ENCODE measurements around the gene SCN5A. TPM values are rescaled to one million over a fixed set of nuclear protein-coding genes. Genes with fewer than 3 reads are reported as not detected.

Gene SCN5A
- total and polyA plus RNA-seq, 2 experiments from 2014 or later = 10.2 to 10.6 TPM

DNA sequence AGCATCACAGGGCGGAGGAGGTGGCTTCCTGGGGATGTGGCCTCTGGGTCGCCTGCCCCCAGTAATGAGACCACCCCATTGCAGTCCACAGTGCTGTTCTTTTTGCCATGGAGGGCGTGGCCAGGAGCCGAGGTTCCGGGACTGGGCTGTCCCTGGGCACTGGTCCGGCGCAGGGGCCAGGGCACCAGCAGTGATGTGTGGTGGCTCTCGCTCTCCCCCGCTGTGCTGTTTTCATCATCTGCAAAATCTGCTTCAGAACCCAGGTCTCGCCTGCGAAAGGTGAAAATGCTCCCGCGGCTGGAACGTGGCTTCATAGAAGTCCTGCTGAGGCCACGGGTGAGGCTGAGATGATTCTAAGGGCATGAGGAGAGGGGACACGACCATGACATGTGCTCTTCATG lies 45.8 kb downstream of the SCN5A start:
- Histone ChIP-seq H3F3A (replicated peaks; ENCODE audit: low read depth) (no peaks in the 10 kb centered on the region), H3K79me2 (replicated peaks; ENCODE audit: insufficient read depth) (no peaks in the 10 kb centered on the region), H3K4me1 (ENCODE audit: insufficient read depth) (no peaks in the 10 kb centered on the region), H3K4me3 (no peak overlapping the region), H3K4me2 (no peak overlapping the region), H4K20me1 (replicated peaks; ENCODE audit: insufficient read depth) (no peaks in the 10 kb centered on the region), H3K9me2 (ENCODE audit: insufficient read depth) (no peaks in the 10 kb centered on the region), H2AFZ (no peak overlapping the region), H3K27ac (ENCODE audit: low read depth) (no peak overlapping the region), H3K36me3 (ENCODE audit: insufficient read depth) (no peaks in the 10 kb centered on the region), H3K27me3 (ENCODE audit: insufficient read depth) (no peaks in the 10 kb centered on the region)
- TF ChIP-seq STAT1 (IDR thresholded peaks at IDR 0.05; ENCODE audit: unreplicated experiment) (no peak), CREB1 (CRISPR knock-in tag; IDR thresholded peaks at IDR 0.05; ENCODE audit: low read depth) (no peak), ZNF114 (CRISPR knock-in tag; IDR thresholded peaks at IDR 0.05) (no peak), JUNB (IDR thresholded peaks at IDR 0.05; ENCODE audit: unreplicated experiment) (no peak), POLR2AphosphoS5 (IDR thresholded peaks at IDR 0.05; ENCODE audit: low read depth) (no peak), NANOG (IDR thresholded peaks at IDR 0.05; ENCODE audit: borderline replicate concordance) (no peak), ZNF331 (CRISPR knock-in tag; IDR thresholded peaks at IDR 0.05; ENCODE audit: low read depth) (no peak), EZH2 (IDR thresholded peaks at IDR 0.05; ENCODE audit: low read depth, unreplicated experiment) (no peak), EZH2phosphoT487 (IDR thresholded peaks at IDR 0.05; ENCODE audit: unreplicated experiment) (no peak)
- TF ChIP-seq, protein P1, sequence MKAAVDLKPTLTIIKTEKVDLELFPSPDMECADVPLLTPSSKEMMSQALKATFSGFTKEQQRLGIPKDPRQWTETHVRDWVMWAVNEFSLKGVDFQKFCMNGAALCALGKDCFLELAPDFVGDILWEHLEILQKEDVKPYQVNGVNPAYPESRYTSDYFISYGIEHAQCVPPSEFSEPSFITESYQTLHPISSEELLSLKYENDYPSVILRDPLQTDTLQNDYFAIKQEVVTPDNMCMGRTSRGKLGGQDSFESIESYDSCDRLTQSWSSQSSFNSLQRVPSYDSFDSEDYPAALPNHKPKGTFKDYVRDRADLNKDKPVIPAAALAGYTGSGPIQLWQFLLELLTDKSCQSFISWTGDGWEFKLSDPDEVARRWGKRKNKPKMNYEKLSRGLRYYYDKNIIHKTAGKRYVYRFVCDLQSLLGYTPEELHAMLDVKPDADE (IDR thresholded peaks at IDR 0.05) = no peak
- TF ChIP-seq, protein P2, sequence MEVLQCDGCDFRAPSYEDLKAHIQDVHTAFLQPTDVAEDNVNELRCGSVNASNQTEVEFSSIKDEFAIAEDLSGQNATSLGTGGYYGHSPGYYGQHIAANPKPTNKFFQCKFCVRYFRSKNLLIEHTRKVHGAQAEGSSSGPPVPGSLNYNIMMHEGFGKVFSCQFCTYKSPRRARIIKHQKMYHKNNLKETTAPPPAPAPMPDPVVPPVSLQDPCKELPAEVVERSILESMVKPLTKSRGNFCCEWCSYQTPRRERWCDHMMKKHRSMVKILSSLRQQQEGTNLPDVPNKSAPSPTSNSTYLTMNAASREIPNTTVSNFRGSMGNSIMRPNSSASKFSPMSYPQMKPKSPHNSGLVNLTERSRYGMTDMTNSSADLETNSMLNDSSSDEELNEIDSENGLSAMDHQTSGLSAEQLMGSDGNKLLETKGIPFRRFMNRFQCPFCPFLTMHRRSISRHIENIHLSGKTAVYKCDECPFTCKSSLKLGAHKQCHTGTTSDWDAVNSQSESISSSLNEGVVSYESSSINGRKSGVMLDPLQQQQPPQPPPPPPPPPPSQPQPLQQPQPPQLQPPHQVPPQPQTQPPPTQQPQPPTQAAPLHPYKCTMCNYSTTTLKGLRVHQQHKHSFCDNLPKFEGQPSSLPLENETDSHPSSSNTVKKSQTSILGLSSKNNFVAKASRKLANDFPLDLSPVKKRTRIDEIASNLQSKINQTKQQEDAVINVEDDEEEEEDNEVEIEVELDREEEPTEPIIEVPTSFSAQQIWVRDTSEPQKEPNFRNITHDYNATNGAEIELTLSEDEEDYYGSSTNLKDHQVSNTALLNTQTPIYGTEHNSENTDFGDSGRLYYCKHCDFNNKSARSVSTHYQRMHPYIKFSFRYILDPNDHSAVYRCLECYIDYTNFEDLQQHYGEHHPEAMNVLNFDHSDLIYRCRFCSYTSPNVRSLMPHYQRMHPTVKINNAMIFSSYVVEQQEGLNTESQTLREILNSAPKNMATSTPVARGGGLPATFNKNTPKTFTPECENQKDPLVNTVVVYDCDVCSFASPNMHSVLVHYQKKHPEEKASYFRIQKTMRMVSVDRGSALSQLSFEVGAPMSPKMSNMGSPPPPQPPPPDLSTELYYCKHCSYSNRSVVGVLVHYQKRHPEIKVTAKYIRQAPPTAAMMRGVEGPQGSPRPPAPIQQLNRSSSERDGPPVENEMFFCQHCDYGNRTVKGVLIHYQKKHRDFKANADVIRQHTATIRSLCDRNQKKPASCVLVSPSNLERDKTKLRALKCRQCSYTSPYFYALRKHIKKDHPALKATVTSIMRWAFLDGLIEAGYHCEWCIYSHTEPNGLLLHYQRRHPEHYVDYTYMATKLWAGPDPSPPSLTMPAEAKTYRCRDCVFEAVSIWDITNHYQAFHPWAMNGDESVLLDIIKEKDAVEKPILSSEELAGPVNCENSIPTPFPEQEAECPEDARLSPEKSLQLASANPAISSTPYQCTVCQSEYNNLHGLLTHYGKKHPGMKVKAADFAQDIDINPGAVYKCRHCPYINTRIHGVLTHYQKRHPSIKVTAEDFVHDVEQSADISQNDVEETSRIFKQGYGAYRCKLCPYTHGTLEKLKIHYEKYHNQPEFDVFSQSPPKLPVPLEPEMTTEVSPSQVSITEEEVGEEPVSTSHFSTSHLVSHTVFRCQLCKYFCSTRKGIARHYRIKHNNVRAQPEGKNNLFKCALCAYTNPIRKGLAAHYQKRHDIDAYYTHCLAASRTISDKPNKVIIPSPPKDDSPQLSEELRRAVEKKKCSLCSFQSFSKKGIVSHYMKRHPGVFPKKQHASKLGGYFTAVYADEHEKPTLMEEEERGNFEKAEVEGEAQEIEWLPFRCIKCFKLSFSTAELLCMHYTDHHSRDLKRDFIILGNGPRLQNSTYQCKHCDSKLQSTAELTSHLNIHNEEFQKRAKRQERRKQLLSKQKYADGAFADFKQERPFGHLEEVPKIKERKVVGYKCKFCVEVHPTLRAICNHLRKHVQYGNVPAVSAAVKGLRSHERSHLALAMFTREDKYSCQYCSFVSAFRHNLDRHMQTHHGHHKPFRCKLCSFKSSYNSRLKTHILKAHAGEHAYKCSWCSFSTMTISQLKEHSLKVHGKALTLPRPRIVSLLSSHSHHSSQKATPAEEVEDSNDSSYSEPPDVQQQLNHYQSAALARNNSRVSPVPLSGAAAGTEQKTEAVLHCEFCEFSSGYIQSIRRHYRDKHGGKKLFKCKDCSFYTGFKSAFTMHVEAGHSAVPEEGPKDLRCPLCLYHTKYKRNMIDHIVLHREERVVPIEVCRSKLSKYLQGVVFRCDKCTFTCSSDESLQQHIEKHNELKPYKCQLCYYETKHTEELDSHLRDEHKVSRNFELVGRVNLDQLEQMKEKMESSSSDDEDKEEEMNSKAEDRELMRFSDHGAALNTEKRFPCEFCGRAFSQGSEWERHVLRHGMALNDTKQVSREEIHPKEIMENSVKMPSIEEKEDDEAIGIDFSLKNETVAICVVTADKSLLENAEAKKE (CRISPR knock-in tag; IDR thresholded peaks at IDR 0.05) = no peak
- TF ChIP-seq, protein P3, sequence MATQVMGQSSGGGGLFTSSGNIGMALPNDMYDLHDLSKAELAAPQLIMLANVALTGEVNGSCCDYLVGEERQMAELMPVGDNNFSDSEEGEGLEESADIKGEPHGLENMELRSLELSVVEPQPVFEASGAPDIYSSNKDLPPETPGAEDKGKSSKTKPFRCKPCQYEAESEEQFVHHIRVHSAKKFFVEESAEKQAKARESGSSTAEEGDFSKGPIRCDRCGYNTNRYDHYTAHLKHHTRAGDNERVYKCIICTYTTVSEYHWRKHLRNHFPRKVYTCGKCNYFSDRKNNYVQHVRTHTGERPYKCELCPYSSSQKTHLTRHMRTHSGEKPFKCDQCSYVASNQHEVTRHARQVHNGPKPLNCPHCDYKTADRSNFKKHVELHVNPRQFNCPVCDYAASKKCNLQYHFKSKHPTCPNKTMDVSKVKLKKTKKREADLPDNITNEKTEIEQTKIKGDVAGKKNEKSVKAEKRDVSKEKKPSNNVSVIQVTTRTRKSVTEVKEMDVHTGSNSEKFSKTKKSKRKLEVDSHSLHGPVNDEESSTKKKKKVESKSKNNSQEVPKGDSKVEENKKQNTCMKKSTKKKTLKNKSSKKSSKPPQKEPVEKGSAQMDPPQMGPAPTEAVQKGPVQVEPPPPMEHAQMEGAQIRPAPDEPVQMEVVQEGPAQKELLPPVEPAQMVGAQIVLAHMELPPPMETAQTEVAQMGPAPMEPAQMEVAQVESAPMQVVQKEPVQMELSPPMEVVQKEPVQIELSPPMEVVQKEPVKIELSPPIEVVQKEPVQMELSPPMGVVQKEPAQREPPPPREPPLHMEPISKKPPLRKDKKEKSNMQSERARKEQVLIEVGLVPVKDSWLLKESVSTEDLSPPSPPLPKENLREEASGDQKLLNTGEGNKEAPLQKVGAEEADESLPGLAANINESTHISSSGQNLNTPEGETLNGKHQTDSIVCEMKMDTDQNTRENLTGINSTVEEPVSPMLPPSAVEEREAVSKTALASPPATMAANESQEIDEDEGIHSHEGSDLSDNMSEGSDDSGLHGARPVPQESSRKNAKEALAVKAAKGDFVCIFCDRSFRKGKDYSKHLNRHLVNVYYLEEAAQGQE (IDR thresholded peaks at IDR 0.05; ENCODE audit: unreplicated experiment) = no peak
- TF ChIP-seq, protein P4, sequence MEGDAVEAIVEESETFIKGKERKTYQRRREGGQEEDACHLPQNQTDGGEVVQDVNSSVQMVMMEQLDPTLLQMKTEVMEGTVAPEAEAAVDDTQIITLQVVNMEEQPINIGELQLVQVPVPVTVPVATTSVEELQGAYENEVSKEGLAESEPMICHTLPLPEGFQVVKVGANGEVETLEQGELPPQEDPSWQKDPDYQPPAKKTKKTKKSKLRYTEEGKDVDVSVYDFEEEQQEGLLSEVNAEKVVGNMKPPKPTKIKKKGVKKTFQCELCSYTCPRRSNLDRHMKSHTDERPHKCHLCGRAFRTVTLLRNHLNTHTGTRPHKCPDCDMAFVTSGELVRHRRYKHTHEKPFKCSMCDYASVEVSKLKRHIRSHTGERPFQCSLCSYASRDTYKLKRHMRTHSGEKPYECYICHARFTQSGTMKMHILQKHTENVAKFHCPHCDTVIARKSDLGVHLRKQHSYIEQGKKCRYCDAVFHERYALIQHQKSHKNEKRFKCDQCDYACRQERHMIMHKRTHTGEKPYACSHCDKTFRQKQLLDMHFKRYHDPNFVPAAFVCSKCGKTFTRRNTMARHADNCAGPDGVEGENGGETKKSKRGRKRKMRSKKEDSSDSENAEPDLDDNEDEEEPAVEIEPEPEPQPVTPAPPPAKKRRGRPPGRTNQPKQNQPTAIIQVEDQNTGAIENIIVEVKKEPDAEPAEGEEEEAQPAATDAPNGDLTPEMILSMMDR (conservative IDR thresholded peaks at IDR 0.05; ENCODE audit: low read depth in 2 of 2) = no peak
- H3K36me3 Mint-ChIP-seq (ENCODE audit: low read depth) = peaks cover 9% of the 10 kb centered on the region; the same call in 2 of the 3 replicates
- H3K27ac Mint-ChIP-seq = no peak overlapping the region
- ATAC-seq (no peak), DNase-seq (ENCODE audit: low spot score) (no peak)
- no peaks in the 10 kb centered on the region for H3K9me3 Mint-ChIP-seq
- H3K4me3 Mint-ChIP-seq = no peak overlapping the region
- H3K4me1 Mint-ChIP-seq = no peaks in the 10 kb centered on the region; the same call in 1 of the 3 replicates
- H3K27me3 Mint-ChIP-seq (ENCODE audit: insufficient read depth, low read depth, poor library complexity) = peaks cover 5% of the 10 kb centered on the region
